GM15510 (cell line): ENCODE measurements around the gene DENND4A.

ENCODE experiments used
- POLR2A ChIP-seq: IDR thresholded peaks from 3 replicates; pipeline ENCODE4 v1.6.1; 2011; ENCODE audit warnings: borderline replicate concordance; ENCODE audit not compliant: insufficient read length; ENCODE audit errors: extremely low read depth

The DENND4A gene

GRCh38 chr15:65793818-65794104 lies 1.7 kb upstream of the DENND4A start:
- no peak for TF ChIP-seq POLR2A

- no peak for TF ChIP-seq POLR2A
Observed at GRCh38 chr15:65792988-65793817, 1.1 kb upstream of the DENND4A start.

GRCh38 chr15:65791335-65792137 lies 557 bp downstream of the DENND4A start:
- TF ChIP-seq POLR2A, result peak; percentile 59

GRCh38 chr15:65790694-65791334 lies 1.3 kb downstream of the DENND4A start:
- no peak for TF ChIP-seq POLR2A

GRCh38 chr15:65789759-65790425 lies 2.2 kb downstream of the DENND4A start:
- no peak for TF ChIP-seq POLR2A

- TF ChIP-seq POLR2A, result no peak
Observed at GRCh38 chr15:65789105-65789504, 3.0 kb downstream of the DENND4A start.

GRCh38 chr15:65787260-65787659 lies 4.8 kb downstream of the DENND4A start:
- TF ChIP-seq POLR2A, result no peak

GRCh38 chr15:65785151-65785550 lies 6.9 kb downstream of the DENND4A start:
- no peak for TF ChIP-seq POLR2A

GRCh38 chr15:65783872-65784271 lies 8.2 kb downstream of the DENND4A start:
- no peak for TF ChIP-seq POLR2A

- TF ChIP-seq POLR2A, result no peak
Observed at GRCh38 chr15:65782096-65782495, 10.0 kb downstream of the DENND4A start.

GRCh38 chr15:65778269-65778668 lies 13.8 kb downstream of the DENND4A start:
- no peak for TF ChIP-seq POLR2A

- no peak for TF ChIP-seq POLR2A
Observed at GRCh38 chr15:65777843-65778242, 14.2 kb downstream of the DENND4A start.

GRCh38 chr15:65777053-65777452 lies 15.0 kb downstream of the DENND4A start:
- TF ChIP-seq POLR2A, result no peak

- no peak for TF ChIP-seq POLR2A
Observed at GRCh38 chr15:65773386-65774111, 18.5 kb downstream of the DENND4A start.
